Cardiac septum (tissue), 1 donor: Measurements from ENCODE around the gene ACAP3. TPM values are rescaled to one million over a fixed set of nuclear protein-coding genes. Genes with fewer than 3 reads are reported as not detected.

Source experiments
- DNase-seq: peaks from one replicate; pipeline ENCODE4 v3.0.0-alpha.2; 2020; ENCODE audit warnings: low spot score
- intact Hi-C: fragments of 100-400 bp; cut with DNase I; formaldehyde crosslinking; loops from one replicate; pipeline ENCODE4 v1.14.0; 2022
- long read RNA-seq: library from polyadenylated mRNA; unstranded; transcript quantifications from one replicate; pipeline ENCODE4 v2.0.0, GENCODE V29; 2021
- total RNA-seq: library from RNA; stranded (reverse); fragmentation: NEBNext Ultra II Directional; extraction: Animal tissue kit (Norgen Biotek cat#: 25700); gene quantifications from one replicate; pipeline ENCODE4 v1.2.1, GENCODE V29; 2021
- donor health status: DM: no; HTN: no; CAD: no.

Gene ACAP3
- total RNA-seq = 60.8 TPM
- long read RNA-seq, partial matches to known transcripts = 63 of 94 reads
- long read RNA-seq, other reads (novel, unspliced or antisense) = 29 of 94 reads

- intact Hi-C loops = loop anchor here (2.0 kb wide), 1 partner anchor 41 kb away; the partner anchor contains the start of gene DVL1
Measured at GRCh38 chr1:1307923-1308755, at the start of gene ACAP3, which contains the start of gene PUSL1. Gene ACAP3, minus strand, starts transcription at chr1:1307930. Its CDS starts 115 bp downstream, at chr1:1307815. Gene PUSL1, plus strand, starts transcription at chr1:1308597. Its CDS starts 47 bp downstream, at chr1:1308644.

GRCh38 chr1:1356796-1357401, 49.2 kb upstream of the ACAP3 start:
- no peak for DNase-seq
- intact Hi-C loops = loop anchor here (5.0 kb wide), 1 partner anchor 75 kb away; no protein-coding TSS in a partner anchor

More at GRCh38 chr1:1307923-1308755, at the start of gene ACAP3, which contains the start of gene PUSL1:
- DNase-seq = peak; percentile 93

- no peak for DNase-seq
- intact Hi-C loops = loop anchor here (5.0 kb wide), 1 partner anchor 76 kb away; no protein-coding TSS in a partner anchor
Measured at GRCh38 chr1:1356166-1356795, 48.6 kb upstream of the ACAP3 start.

GRCh38 chr1:1355416-1355815, 47.7 kb upstream of the ACAP3 start:
- no peak for DNase-seq
- intact Hi-C loops = loop anchor here (5.0 kb wide), 1 partner anchor 77 kb away; no protein-coding TSS in a partner anchor

- no peak for DNase-seq
- intact Hi-C loops = loop anchor here (5.0 kb wide), 1 partner anchor 78 kb away; no protein-coding TSS in a partner anchor
Measured at GRCh38 chr1:1354271-1355247, 46.8 kb upstream of the ACAP3 start.

- intact Hi-C loops = no loop called here
- no peak for DNase-seq
Measured at GRCh38 chr1:1353389-1354151, 45.8 kb upstream of the ACAP3 start.

- intact Hi-C loops = no loop called here
- DNase-seq = no peak
Measured at GRCh38 chr1:1352786-1353388, 45.2 kb upstream of the ACAP3 start.

GRCh38 chr1:1351511-1352427, 44.0 kb upstream of the ACAP3 start:
- intact Hi-C loops = no loop called here
- no peak for DNase-seq

- intact Hi-C loops = loop anchor here (2.0 kb wide), 2 partner anchors 25 to 41 kb away; partner anchors contain the start of genes AURKAIP1 and PUSL1
- DNase-seq = no peak
Measured at GRCh38 chr1:1349256-1350012, 41.7 kb upstream of the ACAP3 start, which contains the start of gene DVL1. Gene DVL1, minus strand, starts transcription at chr1:1349418. Its CDS starts 353 bp downstream, at chr1:1349065.

- intact Hi-C loops = loop anchor here (2.0 kb wide), 2 partner anchors 26 to 40 kb away; partner anchors contain the start of genes AURKAIP1 and PUSL1
- DNase-seq = no peak
Measured at GRCh38 chr1:1348420-1349255, 40.9 kb upstream of the ACAP3 start.

- intact Hi-C loops = loop anchor here (2.0 kb wide), 3 partner anchors 23 to 39 kb away; partner anchors contain the start of genes AURKAIP1, CPTP, INTS11 and PUSL1
Measured at GRCh38 chr1:1347663-1348419, 40.1 kb upstream of the ACAP3 start.

GRCh38 chr1:1347026-1347595, 39.4 kb upstream of the ACAP3 start:
- intact Hi-C loops = loop anchor here (2.0 kb wide), 1 partner anchor 22 kb away; the partner anchor contains the start of genes CPTP and INTS11
- no peak for DNase-seq

More at GRCh38 chr1:1347663-1348419, 40.1 kb upstream of the ACAP3 start:
- DNase-seq = no peak

GRCh38 chr1:1346501-1346890, 38.8 kb upstream of the ACAP3 start:
- DNase-seq = no peak
- intact Hi-C loops = loop anchor here (2.0 kb wide), 1 partner anchor 22 kb away; the partner anchor contains the start of genes CPTP and INTS11
